GM06990 (cell line): ENCODE results near the gene ANKRD26.

ENCODE experiments used
- DNase-seq: peaks from one replicate; pipeline ENCODE4 v3.0.0-alpha.2; 2011; ENCODE audit not compliant: insufficient read length; ENCODE audit errors: extremely low read depth
- H3K27me3 ChIP-seq: replicated peaks from 2 replicates; pipeline ENCODE4 v1.6.0; 2011; ENCODE audit warnings: low read length; ENCODE audit not compliant: control insufficient read depth, insufficient read depth
- H3K36me3 ChIP-seq: 2 replicates; pipeline ENCODE4 v1.5.1; 2011; ENCODE audit warnings: low read length; ENCODE audit not compliant: control insufficient read depth, insufficient read depth
- H3K4me3 ChIP-seq: replicated peaks from 2 replicates; pipeline ENCODE4 v1.5.1; 2011; ENCODE audit warnings: low read depth, mild to moderate bottlenecking, control low read depth, low read length
- TF ChIP-seq, protein P1 (sequence below): IDR thresholded peaks from 2 replicates; pipeline ENCODE4 v1.5.1; 2011; ENCODE audit warnings: low read length, control low read depth, mild to moderate bottlenecking, inconsistent platforms; ENCODE audit not compliant: insufficient read depth, poor library complexity, severe bottlenecking

ANKRD26 gene

DNA sequence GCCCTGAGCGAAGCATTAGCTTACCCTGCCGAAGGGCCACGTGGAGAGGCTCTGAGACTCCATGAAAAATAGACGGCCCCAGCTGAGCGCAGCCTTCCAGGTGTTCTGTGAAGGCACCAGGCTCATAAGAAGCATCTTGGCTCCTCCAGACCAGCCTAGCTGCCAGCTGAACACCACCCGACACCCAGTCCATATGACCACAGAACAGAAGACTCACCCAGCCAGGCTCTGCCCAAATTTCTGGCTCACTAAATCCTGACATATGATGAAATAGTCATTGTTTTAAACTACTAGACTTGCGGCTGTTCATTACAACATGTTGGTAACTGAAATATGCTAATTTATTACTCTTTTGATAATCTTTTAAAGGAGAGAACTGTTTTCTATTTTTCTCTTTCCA, 140.0 kb downstream of the ANKRD26 start:
- Histone ChIP-seq H3K4me3 (no peak overlapping the region), H3K27me3 (no peaks in the 10 kb centered on the region), H3K36me3 (no peaks in the 10 kb centered on the region)
- no peak for DNase-seq
- TF ChIP-seq, protein P1, sequence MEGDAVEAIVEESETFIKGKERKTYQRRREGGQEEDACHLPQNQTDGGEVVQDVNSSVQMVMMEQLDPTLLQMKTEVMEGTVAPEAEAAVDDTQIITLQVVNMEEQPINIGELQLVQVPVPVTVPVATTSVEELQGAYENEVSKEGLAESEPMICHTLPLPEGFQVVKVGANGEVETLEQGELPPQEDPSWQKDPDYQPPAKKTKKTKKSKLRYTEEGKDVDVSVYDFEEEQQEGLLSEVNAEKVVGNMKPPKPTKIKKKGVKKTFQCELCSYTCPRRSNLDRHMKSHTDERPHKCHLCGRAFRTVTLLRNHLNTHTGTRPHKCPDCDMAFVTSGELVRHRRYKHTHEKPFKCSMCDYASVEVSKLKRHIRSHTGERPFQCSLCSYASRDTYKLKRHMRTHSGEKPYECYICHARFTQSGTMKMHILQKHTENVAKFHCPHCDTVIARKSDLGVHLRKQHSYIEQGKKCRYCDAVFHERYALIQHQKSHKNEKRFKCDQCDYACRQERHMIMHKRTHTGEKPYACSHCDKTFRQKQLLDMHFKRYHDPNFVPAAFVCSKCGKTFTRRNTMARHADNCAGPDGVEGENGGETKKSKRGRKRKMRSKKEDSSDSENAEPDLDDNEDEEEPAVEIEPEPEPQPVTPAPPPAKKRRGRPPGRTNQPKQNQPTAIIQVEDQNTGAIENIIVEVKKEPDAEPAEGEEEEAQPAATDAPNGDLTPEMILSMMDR = no peak

DNA sequence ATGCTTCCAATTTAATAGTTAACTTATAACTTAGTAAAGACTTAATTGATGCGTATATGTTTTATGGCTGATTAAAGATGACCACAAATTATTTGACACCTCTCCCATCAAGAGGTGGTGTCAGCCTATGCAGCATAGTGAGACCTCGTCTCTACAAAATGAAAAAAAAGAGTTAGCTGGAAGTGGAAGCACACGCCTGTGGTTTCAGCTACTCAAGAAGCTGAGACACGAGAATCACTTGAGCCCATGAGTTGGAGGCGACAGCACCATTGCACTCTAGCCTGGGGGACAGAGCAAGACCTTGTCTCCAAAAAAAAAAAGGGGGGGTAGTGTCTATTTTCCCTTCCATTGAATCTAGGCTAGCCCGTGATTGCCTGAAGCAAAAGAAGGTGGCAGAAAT, 140.5 kb downstream of the ANKRD26 start:
- Histone ChIP-seq H3K36me3 (no peaks in the 10 kb centered on the region), H3K4me3 (no peak overlapping the region), H3K27me3 (no peaks in the 10 kb centered on the region)
- no peak for DNase-seq
- TF ChIP-seq, protein P1 = no peak
